OCI-LY3 (cell line): ENCODE data around the gene CRTC3.
"Not testable (repeated sequence)": the region's sequence is repeated elsewhere in the genome, so short reads cannot be mapped to it uniquely, and the experiment has no call there.

ENCODE experiments used
- H2AFZ ChIP-seq: fragments of 200-600, 300-600 bp; shearing (Covaris generic); 2 replicates; pipeline ENCODE4 v1.6.0; 2014; ENCODE audit warnings: antibody characterized with exemption, low read depth, low read length
- H3K27ac ChIP-seq: fragments of 200-600, 300-600 bp; sonication (generic); 2 replicates; pipeline ENCODE4 v1.5.1; 2014; ENCODE audit warnings: mild to moderate bottlenecking, low read length, moderate library complexity, mixed read lengths
- H3K27me3 ChIP-seq: fragments of 200-600, 300-600 bp; sonication (generic); 2 replicates; pipeline ENCODE4 v1.6.1; 2014; ENCODE audit warnings: low read depth, low read length, mixed read lengths
- H3K36me3 ChIP-seq: fragments of 200-600, 300-600 bp; sonication (generic); replicated peaks from 2 replicates; pipeline ENCODE3; 2014; ENCODE audit warnings: low read depth, low read length, mixed read lengths
- H3K4me1 ChIP-seq: fragments of 300-600, 200-600 bp; sonication (generic); 2 replicates; pipeline ENCODE4 v1.6.1; 2014; ENCODE audit warnings: low read length, mixed read lengths
- H3K4me2 ChIP-seq: fragments of 200-600, 300-600 bp; sonication (generic); 2 replicates; pipeline ENCODE4 v1.6.1; 2014; ENCODE audit warnings: low read length, mixed read lengths
- H3K4me3 ChIP-seq: fragments of 300-600, 200-600 bp; sonication (generic); 2 replicates; pipeline ENCODE4 v1.5.1; 2014; ENCODE audit warnings: antibody characterized with exemption, mild to moderate bottlenecking, low read length, moderate library complexity
- H3K79me2 ChIP-seq: fragments of 300-600, 200-600 bp; shearing (Covaris generic); 2 replicates; pipeline ENCODE4 v1.6.1; 2014; ENCODE audit warnings: mild to moderate bottlenecking, low read length, mixed read lengths
- H3K9ac ChIP-seq: fragments of 300-600, 200-600 bp; shearing (Covaris generic); 2 replicates; pipeline ENCODE4 v1.6.0; 2014; ENCODE audit warnings: mild to moderate bottlenecking, low read length, moderate library complexity
- H3K9me3 ChIP-seq: fragments of 200-600, 300-600 bp; shearing (Covaris generic); 2 replicates; pipeline ENCODE4 v1.6.1; 2014; ENCODE audit warnings: low read length, mixed read lengths; ENCODE audit not compliant: insufficient read depth
- H4K20me1 ChIP-seq: fragments of 200-600, 300-600 bp; sonication (generic); 2 replicates; pipeline ENCODE4 v1.6.1; 2016; ENCODE audit warnings: low read length, mixed read lengths; ENCODE audit not compliant: insufficient read depth
- EZH2phosphoT487 ChIP-seq: fragments of 200-600 bp; shearing (Covaris generic); IDR thresholded peaks from 2 replicates; pipeline ENCODE4 v1.6.1; 2018; ENCODE audit warnings: antibody characterized with exemption, mixed run types, low read depth
- TF ChIP-seq, protein P1 (sequence below): fragments of 200-600, 300-600 bp; sonication (generic); IDR thresholded peaks from 2 replicates; pipeline ENCODE4 v1.5.1; 2014; ENCODE audit warnings: antibody characterized with exemption, low read length, low read depth

CRTC3 gene

DNA sequence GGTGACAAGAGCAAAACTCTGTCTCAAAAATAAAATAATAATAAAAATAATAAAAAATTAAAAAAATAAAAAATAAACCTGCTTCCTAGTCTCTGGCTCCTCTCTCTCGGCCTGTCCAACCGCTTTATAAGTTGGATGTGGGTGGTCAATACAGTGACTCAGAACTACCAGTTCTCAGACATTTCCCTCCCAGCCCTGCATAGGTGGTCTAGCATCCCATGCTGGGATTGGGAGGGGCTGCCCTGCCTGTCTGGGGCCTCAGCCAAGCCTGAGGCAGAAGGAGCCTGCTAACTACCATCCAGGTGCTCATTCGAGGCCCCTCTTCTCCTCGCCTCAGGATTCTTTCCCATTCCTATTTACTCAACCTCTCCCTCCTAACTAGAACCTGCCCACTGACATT, 154.2 kb downstream of the CRTC3 start:
- no peak for TF ChIP-seq EZH2phosphoT487
- H3K27ac ChIP-seq, result no peak overlapping the region
- H2AFZ ChIP-seq, result no peak overlapping the region
- H3K4me3 ChIP-seq, result no peak overlapping the region
- H3K79me2 ChIP-seq, result no peaks in the 10 kb centered on the region
- H3K9ac ChIP-seq, result no peak overlapping the region
- no peaks in the 10 kb centered on the region for H4K20me1 ChIP-seq
- peaks cover 18% of the 10 kb centered on the region for H3K4me1 ChIP-seq
- no peaks in the 10 kb centered on the region for H3K9me3 ChIP-seq
- no peak overlapping the region for H3K4me2 ChIP-seq
- H3K27me3 ChIP-seq, result no peaks in the 10 kb centered on the region
- H3K36me3 ChIP-seq, result no peaks in the 10 kb centered on the region

DNA sequence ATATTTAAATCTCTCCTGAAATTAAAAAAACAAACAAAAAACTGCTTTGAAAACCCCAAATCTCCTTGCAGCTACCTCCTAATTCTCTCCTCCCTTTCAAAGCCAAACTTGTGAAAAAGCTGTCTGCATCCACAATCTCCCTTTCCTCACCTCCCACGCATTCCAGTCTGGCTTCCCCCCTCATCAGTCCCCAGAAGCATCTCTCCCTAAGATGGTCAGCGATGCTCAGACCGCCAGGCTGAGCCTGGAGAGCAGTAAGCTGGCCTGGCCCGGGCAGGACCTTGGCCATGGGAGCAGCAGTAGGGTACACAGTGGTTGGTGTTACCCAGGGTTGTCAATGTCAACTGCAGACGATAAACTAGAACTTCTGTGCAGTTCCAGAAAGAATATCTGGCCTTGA, 154.6 kb downstream of the CRTC3 start:
- H3K27ac ChIP-seq, result no peak overlapping the region
- no peaks in the 10 kb centered on the region for H3K36me3 ChIP-seq
- no peak overlapping the region for H3K9ac ChIP-seq
- H3K4me3 ChIP-seq, result no peak overlapping the region
- no peaks in the 10 kb centered on the region for H4K20me1 ChIP-seq
- no peaks in the 10 kb centered on the region for H3K9me3 ChIP-seq
- no peak overlapping the region for H3K4me2 ChIP-seq
- H2AFZ ChIP-seq, result no peak overlapping the region
- no peak for TF ChIP-seq EZH2phosphoT487
- TF ChIP-seq, protein P1, sequence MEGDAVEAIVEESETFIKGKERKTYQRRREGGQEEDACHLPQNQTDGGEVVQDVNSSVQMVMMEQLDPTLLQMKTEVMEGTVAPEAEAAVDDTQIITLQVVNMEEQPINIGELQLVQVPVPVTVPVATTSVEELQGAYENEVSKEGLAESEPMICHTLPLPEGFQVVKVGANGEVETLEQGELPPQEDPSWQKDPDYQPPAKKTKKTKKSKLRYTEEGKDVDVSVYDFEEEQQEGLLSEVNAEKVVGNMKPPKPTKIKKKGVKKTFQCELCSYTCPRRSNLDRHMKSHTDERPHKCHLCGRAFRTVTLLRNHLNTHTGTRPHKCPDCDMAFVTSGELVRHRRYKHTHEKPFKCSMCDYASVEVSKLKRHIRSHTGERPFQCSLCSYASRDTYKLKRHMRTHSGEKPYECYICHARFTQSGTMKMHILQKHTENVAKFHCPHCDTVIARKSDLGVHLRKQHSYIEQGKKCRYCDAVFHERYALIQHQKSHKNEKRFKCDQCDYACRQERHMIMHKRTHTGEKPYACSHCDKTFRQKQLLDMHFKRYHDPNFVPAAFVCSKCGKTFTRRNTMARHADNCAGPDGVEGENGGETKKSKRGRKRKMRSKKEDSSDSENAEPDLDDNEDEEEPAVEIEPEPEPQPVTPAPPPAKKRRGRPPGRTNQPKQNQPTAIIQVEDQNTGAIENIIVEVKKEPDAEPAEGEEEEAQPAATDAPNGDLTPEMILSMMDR, result no peak
- H3K79me2 ChIP-seq, result no peaks in the 10 kb centered on the region
- H3K4me1 ChIP-seq, result peaks cover 18% of the 10 kb centered on the region
- H3K27me3 ChIP-seq, result no peaks in the 10 kb centered on the region

DNA sequence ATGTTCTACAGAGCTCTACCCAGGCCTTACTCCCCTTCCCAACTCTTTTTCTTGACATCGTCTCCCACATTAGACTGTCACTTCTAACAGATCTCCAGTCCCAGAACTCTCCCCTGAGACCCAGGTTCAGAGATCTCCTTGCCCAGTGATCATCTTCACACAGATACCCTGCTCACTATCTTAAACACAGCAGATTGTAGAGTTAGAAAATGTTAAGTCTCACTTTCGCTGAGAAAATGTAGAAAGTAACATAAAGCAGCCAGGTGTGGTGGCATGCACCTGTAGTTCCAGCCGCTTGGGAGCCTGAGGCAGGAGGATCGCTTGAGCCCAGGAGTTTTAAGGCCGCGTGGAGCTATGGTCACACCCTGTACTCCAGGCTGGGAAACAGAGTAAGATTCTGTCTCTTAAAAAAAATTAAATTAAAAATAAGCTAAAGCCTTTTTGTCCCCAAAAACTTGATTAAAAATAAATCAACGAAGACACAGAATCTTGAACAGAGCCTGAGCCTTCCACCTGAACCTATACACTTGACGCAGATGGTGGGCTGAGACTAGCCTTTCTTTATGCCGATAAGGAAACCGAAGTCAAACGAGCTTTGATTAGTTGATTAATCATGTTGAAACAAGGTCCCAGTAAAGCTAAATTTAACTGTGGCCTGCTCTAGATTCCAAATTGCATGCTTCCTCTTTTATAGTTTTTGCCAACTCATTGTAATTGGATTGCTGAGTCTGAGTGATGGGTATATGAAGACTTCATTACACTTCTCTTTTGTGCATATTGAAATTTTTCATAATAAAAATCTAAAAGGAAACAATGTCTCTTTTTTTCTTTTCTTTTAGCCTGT, 156.1 kb downstream of the CRTC3 start:
- Histone ChIP-seq H3K4me1 (peaks cover 18% of the 10 kb centered on the region), H3K36me3 (no peaks in the 10 kb centered on the region), H3K9me3 (no peaks in the 10 kb centered on the region), H3K79me2 (no peaks in the 10 kb centered on the region), H3K4me3 (no peak overlapping the region), H2AFZ (no peak overlapping the region), H3K9ac (no peak overlapping the region), H3K27ac (peak overlapping the region; percentile 2; the same call in 1 of the 2 replicates), H4K20me1 (no peaks in the 10 kb centered on the region), H3K4me2 (peak overlapping the region; percentile 35), H3K27me3 (no peaks in the 10 kb centered on the region)
- no peak for TF ChIP-seq EZH2phosphoT487
- TF ChIP-seq, protein P1, result no peak

GRCh38 chr15:90686435-90687218, 156.9 kb downstream of the CRTC3 start:
- Histone ChIP-seq H3K36me3 (no peaks in the 10 kb centered on the region), H4K20me1 (no peaks in the 10 kb centered on the region), H3K9me3 (no peaks in the 10 kb centered on the region), H3K4me2 (peak overlapping the region; percentile 35), H3K4me3 (no peak overlapping the region), H3K79me2 (no peaks in the 10 kb centered on the region), H3K27ac (peak overlapping the region; percentile 2; the same call in 1 of the 2 replicates), H3K9ac (no peak overlapping the region), H2AFZ (no peak overlapping the region), H3K27me3 (no peaks in the 10 kb centered on the region), H3K4me1 (peaks cover 18% of the 10 kb centered on the region)
- TF ChIP-seq EZH2phosphoT487, result no peak

DNA sequence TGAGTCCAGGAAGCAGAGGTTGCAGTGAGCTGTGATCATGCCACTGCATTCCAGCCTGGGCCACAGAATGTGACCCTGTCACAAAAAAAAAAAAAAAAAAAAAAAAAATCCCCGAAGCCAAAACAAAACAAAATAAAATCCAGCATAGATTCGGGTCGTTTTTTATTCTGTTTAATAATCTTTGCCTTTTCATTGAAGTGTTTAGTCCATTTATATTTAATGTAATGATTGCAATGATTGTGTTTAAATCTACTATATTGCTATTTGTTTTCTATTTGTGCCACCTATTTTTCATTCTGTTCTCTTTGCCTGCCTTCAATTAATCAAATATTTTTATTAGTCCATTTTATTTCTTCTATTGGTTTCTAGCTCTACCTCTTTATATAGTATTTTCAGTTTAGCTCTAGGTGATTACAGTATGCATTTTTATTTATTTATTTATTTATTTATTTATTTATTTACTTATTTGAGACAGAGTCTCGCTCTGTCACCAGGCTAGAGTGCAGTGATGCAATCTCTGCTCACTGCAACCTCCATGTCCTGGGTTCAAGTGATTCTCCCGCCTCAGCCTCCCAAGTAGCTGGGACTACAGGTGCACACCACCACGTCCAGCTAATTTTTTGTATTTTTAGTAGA, 159.7 kb downstream of the CRTC3 start:
- peaks cover 18% of the 10 kb centered on the region for H3K4me1 ChIP-seq
- not testable (repeated sequence) for H3K9me3 ChIP-seq, H3K4me3 ChIP-seq, H3K9ac ChIP-seq, H3K36me3 ChIP-seq, H3K27ac ChIP-seq, H3K4me2 ChIP-seq, H2AFZ ChIP-seq, H4K20me1 ChIP-seq, H3K79me2 ChIP-seq, H3K27me3 ChIP-seq
